Type B pancreatic cell (in vitro differentiated cells): ENCODE results near the gene FOXK2. TPM values are rescaled to one million over a fixed set of nuclear protein-coding genes. Genes with fewer than 3 reads are reported as not detected.

Source experiments
- DNase-seq: peaks from one replicate; pipeline ENCODE4 v3.0.0; 2021; ENCODE audit warnings: mixed read lengths; ENCODE audit not compliant: unreplicated experiment; ENCODE audit errors: extremely low spot score
- H3K27ac Mint-ChIP-seq: 2 replicates; pipeline ENCODE4 v1.8.0; 2021; ENCODE audit warnings: mild to moderate bottlenecking, mixed read lengths
- H3K27me3 Mint-ChIP-seq: 2 replicates; pipeline ENCODE4 v1.8.0; 2021; ENCODE audit warnings: mixed read lengths
- H3K36me3 Mint-ChIP-seq: 2 replicates; pipeline ENCODE4 v1.8.0; 2021; ENCODE audit warnings: mixed read lengths
- H3K4me1 Mint-ChIP-seq: one replicate; pipeline ENCODE4 v1.8.0; 2021; ENCODE audit warnings: mixed read lengths; ENCODE audit not compliant: unreplicated experiment
- H3K4me3 Mint-ChIP-seq: 2 replicates; pipeline ENCODE4 v1.8.0; 2021; ENCODE audit warnings: mild to moderate bottlenecking, mixed read lengths
- H3K9me3 Mint-ChIP-seq: 2 replicates; pipeline ENCODE4 v1.8.0; 2021; ENCODE audit warnings: mixed read lengths
- CTCF ChIP-seq: fragments of 200-600 bp; sonication (generic); conservative IDR thresholded peaks from 2 replicates; pipeline ENCODE4 v1.5.0; 2021; ENCODE audit warnings: antibody characterized with exemption, mild to moderate bottlenecking
- total RNA-seq: library from RNA; stranded (reverse); gene quantifications from 2 replicates; pipeline ENCODE4 v1.2.1, GENCODE V29; 2021; ENCODE audit warnings: low replicate concordance

FOXK2 gene
- total RNA-seq, 1 donor from 2014 or later, result 75.5 TPM

- Mint-ChIP-seq H3K27ac (peak overlapping the region; percentile 63), H3K27me3 (no peaks in the 10 kb centered on the region), H3K36me3 (peaks cover 21% of the 10 kb centered on the region), H3K4me3 (no peak overlapping the region), H3K4me1 (no peaks in the 10 kb centered on the region), H3K9me3 (no peaks in the 10 kb centered on the region)
- no peak for DNase-seq
- no peak for TF ChIP-seq CTCF
Measured at GRCh38 chr17:82629748-82630147, 110.2 kb downstream of the FOXK2 start.

- DNase-seq, result no peak
- no peaks in the 10 kb centered on the region for H3K9me3 Mint-ChIP-seq
- H3K4me3 Mint-ChIP-seq, result no peak overlapping the region
- H3K27me3 Mint-ChIP-seq, result no peaks in the 10 kb centered on the region
- H3K36me3 Mint-ChIP-seq, result peaks cover 21% of the 10 kb centered on the region
- no peak for TF ChIP-seq CTCF
- peak overlapping the region; percentile 34 for H3K27ac Mint-ChIP-seq
- no peaks in the 10 kb centered on the region for H3K4me1 Mint-ChIP-seq
Measured at GRCh38 chr17:82630212-82630611, 110.7 kb downstream of the FOXK2 start.

- no peak for DNase-seq
- H3K9me3 Mint-ChIP-seq, result no peaks in the 10 kb centered on the region
- peaks cover 3% of the 10 kb centered on the region for H3K4me1 Mint-ChIP-seq
- H3K36me3 Mint-ChIP-seq, result peaks cover 23% of the 10 kb centered on the region
- no peak overlapping the region for H3K27ac Mint-ChIP-seq
- H3K27me3 Mint-ChIP-seq, result no peaks in the 10 kb centered on the region
- TF ChIP-seq CTCF, result no peak
- H3K4me3 Mint-ChIP-seq, result no peak overlapping the region
Measured at GRCh38 chr17:82631544-82631943, 112.0 kb downstream of the FOXK2 start.

- Mint-ChIP-seq H3K4me3 (no peak overlapping the region), H3K4me1 (peaks cover 11% of the 10 kb centered on the region), H3K27ac (peak overlapping the region; percentile 76), H3K36me3 (peaks cover 26% of the 10 kb centered on the region), H3K9me3 (no peaks in the 10 kb centered on the region), H3K27me3 (no peaks in the 10 kb centered on the region)
- no peak for TF ChIP-seq CTCF
- no peak for DNase-seq
Measured at GRCh38 chr17:82632451-82632850, 112.9 kb downstream of the FOXK2 start.

GRCh38 chr17:82633343-82633742 is 113.8 kb downstream of the FOXK2 start:
- no peak for TF ChIP-seq CTCF
- Mint-ChIP-seq H3K27ac (peak overlapping the region; percentile 76), H3K36me3 (peaks cover 28% of the 10 kb centered on the region), H3K4me3 (no peak overlapping the region), H3K27me3 (no peaks in the 10 kb centered on the region), H3K9me3 (no peaks in the 10 kb centered on the region), H3K4me1 (peaks cover 12% of the 10 kb centered on the region)
- DNase-seq, result no peak
